Transverse colon (tissue), 4 donors: ENCODE measurements around the gene SH3PXD2B. TPM values are rescaled to one million over a fixed set of nuclear protein-coding genes. Genes with fewer than 3 reads are reported as not detected.

Experiments used
- DNase-seq: peaks from one replicate; pipeline ENCODE4 v3.0.0-alpha.2; 2019
- H3K27ac ChIP-seq, 4 donors: fragments of 200-600 bp; sonication (generic); 2 replicates each; pipeline ENCODE4 v1.5.1; 2016 to 2018; ENCODE audit warnings: inconsistent platforms in 4 of 4
- H3K27me3 ChIP-seq: fragments of 200-600 bp; sonication (generic); 2 replicates; pipeline ENCODE4 v1.5.1; 2017; ENCODE audit warnings: inconsistent platforms
- H3K36me3 ChIP-seq, 4 donors: fragments of 200-600 bp; sonication (generic); 2 replicates each; pipeline ENCODE4 v1.5.1; 2017 to 2019; ENCODE audit warnings: inconsistent platforms in 4 of 4
- H3K4me1 ChIP-seq, 4 donors: fragments of 200-600 bp; sonication (generic); 2 replicates each; pipeline ENCODE4 v1.5.1; 2017 to 2020; ENCODE audit warnings: inconsistent platforms in 4 of 4
- H3K4me3 ChIP-seq, 4 donors: fragments of 200-600 bp; sonication (generic); 1 replicate in 1 of 4; 2 replicates in 3 of 4; pipeline versions ENCODE4 v1.5.1 to v1.6.1; 2017 to 2019; ENCODE audit warnings: inconsistent platforms in 4 of 4
- H3K9me3 ChIP-seq, 2 donors: fragments of 200-600 bp; sonication (generic); 2 replicates each; pipeline ENCODE4 v1.5.1; 2017 to 2019; ENCODE audit warnings: inconsistent platforms in 2 of 2
- EP300 ChIP-seq: sonication (generic); formaldehyde crosslinking; IDR thresholded peaks from one replicate; pipeline ENCODE4 v1.6.1; 2017; ENCODE audit warnings: antibody characterized with exemption, low read depth
- POLR2A ChIP-seq: fragments of 450-650 bp; IDR thresholded peaks from one replicate; pipeline ENCODE4 v1.6.1; 2016; ENCODE audit warnings: antibody characterized with exemption, mild to moderate bottlenecking, moderate library complexity
- POLR2AphosphoS5 ChIP-seq, 3 donors: sonication (generic); formaldehyde crosslinking; IDR thresholded peaks; one replicate each; pipeline ENCODE4 v1.6.1; 2016; ENCODE audit warnings: antibody characterized with exemption in 3 of 3
- WGBS, 2 donors: methylation state at CpG; one replicate each; pipeline ENCODE4 v1.1.5; 2018; ENCODE audit warnings: low coverage in 1 of 2; 5-methylcytosine and 5-hydroxymethylcytosine counted together
- in situ Hi-C, 4 donors: fragments of 200-750 bp; cut with MboI; loops; one replicate each; pipeline versions ENCODE4 v1.15.0 to v1.15.1; 2017; ENCODE audit warnings: low sequenced_read_pairs in 3 of 4, low pct_ligation_motif_present in 1 of 4, low pct_unique_long_range_greater_than_20kb in 1 of 4
- intact Hi-C: fragments of 100-400 bp; cut with DNase I; formaldehyde crosslinking; loops from one replicate; pipeline ENCODE4 v1.15.1; 2023; ENCODE audit warnings: low total_unique reads
- total RNA-seq, 4 donors: library from RNA; depleted of rRNA; stranded (reverse); fragments of >200 nt; gene quantifications; one replicate each; pipeline ENCODE4 v1.1.0, GENCODE V29; 2016
- TF ChIP-seq, protein P1 (sequence below), 5 experiments: fragments of 200-600 bp in 3 of 5; fragments of 450-650 bp in 2 of 5; sonication (generic) in 3 of 5; IDR thresholded peaks; 1 replicate in 2 of 5; 2 replicates in 3 of 5; pipeline ENCODE4 v1.5.1; 2016 to 2017; ENCODE audit warnings: antibody characterized with exemption in 5 of 5, inconsistent platforms in 3 of 5, mild to moderate bottlenecking in 2 of 5, moderate library complexity in 1 of 5

SH3PXD2B gene
- total RNA-seq, 4 donors from 2014 or later = 10.2 to 26.6 (median 14.6) TPM

DNA sequence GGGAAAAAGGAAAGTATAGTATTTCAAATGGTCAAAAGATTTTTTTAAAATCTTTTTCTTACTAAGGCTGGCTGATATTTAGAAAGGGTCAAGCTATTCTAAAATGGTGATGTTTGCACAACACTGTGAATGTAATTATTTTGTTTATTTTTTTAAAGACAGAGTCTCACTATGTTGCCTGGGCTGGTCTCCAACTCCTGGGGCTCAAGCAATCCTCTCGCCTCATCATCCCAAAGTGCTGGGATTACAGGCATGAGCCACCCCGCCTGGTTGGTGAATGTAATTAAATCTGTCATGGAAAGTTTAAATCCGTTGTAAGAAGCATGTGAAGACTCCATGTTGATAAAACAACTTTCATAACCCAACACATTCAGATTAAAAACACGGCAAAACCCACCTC is 173.4 kb downstream of the SH3PXD2B start:
- Histone ChIP-seq H3K4me3 (no peak overlapping the region), H3K4me1 (peaks cover 0 to 35% (median 23%) of the 10 kb centered on the region in 4 donors), H3K27me3 (no peaks in the 10 kb centered on the region), H3K27ac (no peak overlapping the region), H3K9me3 (no peaks in the 10 kb centered on the region), H3K36me3 (no peaks in the 10 kb centered on the region)
- TF ChIP-seq POLR2AphosphoS5 (IDR thresholded peaks at IDR 0.05) = no peak
- TF ChIP-seq POLR2A = no peak
- TF ChIP-seq EP300 = no peak
- TF ChIP-seq, protein P1, sequence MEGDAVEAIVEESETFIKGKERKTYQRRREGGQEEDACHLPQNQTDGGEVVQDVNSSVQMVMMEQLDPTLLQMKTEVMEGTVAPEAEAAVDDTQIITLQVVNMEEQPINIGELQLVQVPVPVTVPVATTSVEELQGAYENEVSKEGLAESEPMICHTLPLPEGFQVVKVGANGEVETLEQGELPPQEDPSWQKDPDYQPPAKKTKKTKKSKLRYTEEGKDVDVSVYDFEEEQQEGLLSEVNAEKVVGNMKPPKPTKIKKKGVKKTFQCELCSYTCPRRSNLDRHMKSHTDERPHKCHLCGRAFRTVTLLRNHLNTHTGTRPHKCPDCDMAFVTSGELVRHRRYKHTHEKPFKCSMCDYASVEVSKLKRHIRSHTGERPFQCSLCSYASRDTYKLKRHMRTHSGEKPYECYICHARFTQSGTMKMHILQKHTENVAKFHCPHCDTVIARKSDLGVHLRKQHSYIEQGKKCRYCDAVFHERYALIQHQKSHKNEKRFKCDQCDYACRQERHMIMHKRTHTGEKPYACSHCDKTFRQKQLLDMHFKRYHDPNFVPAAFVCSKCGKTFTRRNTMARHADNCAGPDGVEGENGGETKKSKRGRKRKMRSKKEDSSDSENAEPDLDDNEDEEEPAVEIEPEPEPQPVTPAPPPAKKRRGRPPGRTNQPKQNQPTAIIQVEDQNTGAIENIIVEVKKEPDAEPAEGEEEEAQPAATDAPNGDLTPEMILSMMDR (IDR thresholded peaks at IDR 0.05) = no peak
- intact Hi-C loops = loop anchor here (1.0 kb wide), 1 partner anchor 175 kb away; no protein-coding TSS in a partner anchor
- in situ Hi-C loops = loop anchor here in 2 of 4 donors (10.0 to 25.0 kb wide), 3 partner anchors 86 to 176 kb away; partner anchors contain the start of gene EFCAB9 (in 1 of the 2)
- DNase-seq = no peak
- 71 to 80% methylated on average over 4 of the region's 4 CpGs for WGBS, 2 donors

- no peaks in the 10 kb centered on the region for H3K9me3 ChIP-seq
- intact Hi-C loops = no loop called here
- H3K4me3 ChIP-seq = no peak overlapping the region
- WGBS, 2 donors = 83 to 100% methylated on average over 1 to 5 of the region's 5 CpGs
- DNase-seq = no peak
- H3K36me3 ChIP-seq = no peaks in the 10 kb centered on the region
- H3K27me3 ChIP-seq = no peaks in the 10 kb centered on the region
- peaks cover 0 to 35% (median 23%) of the 10 kb centered on the region in 4 donors for H3K4me1 ChIP-seq
- H3K27ac ChIP-seq = no peak overlapping the region
- TF ChIP-seq POLR2AphosphoS5 (IDR thresholded peaks at IDR 0.05) (no peak), POLR2A (no peak), EP300 (no peak)
- TF ChIP-seq, protein P1 (IDR thresholded peaks at IDR 0.05) = no peak
- in situ Hi-C loops = loop anchor here in 2 of 4 donors (10.0 to 25.0 kb wide), 3 partner anchors 86 to 176 kb away; partner anchors contain the start of gene EFCAB9 (in 1 of the 2)
Observed at GRCh38 chr5:172280317-172280716, 174.0 kb downstream of the SH3PXD2B start.

DNA sequence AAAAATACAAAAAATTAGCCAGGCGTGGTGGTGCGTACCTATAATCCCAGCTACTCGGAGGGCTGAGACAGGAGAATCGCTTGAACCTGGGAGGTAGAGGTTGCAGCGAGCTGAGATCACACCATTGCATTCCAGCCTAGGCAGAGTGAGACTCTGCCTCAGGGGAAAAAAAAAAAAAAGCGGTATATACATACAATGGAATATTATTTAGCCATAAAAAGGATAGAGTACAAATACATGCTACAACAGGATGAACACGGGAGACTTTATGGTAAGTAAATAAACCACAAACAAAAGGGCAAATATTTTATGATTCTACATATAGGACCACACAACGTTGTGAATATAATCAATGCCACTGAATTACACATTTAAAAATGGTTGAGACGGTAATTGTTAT is 176.0 kb downstream of the SH3PXD2B start:
- H3K27me3 ChIP-seq = no peaks in the 10 kb centered on the region
- in situ Hi-C loops (loop anchor here in 1 of 4 donors (25.0 kb wide), 1 partner anchor 166 kb away; no protein-coding TSS in a partner anchor), intact Hi-C loops (no loop called here)
- H3K4me1 ChIP-seq = peaks cover 0 to 28% (median 20%) of the 10 kb centered on the region in 4 donors
- no peak for DNase-seq
- 91% methylated on average over 9 of the region's 9 CpGs for WGBS, 2 donors
- H3K9me3 ChIP-seq = no peaks in the 10 kb centered on the region
- no peak overlapping the region for H3K4me3 ChIP-seq
- no peak for TF ChIP-seq POLR2AphosphoS5 (IDR thresholded peaks at IDR 0.05)
- TF ChIP-seq POLR2A = no peak
- TF ChIP-seq, protein P1 (IDR thresholded peaks at IDR 0.05) = no peak
- no peak for TF ChIP-seq EP300
- no peak overlapping the region for H3K27ac ChIP-seq
- H3K36me3 ChIP-seq = no peaks in the 10 kb centered on the region

- no peaks in the 10 kb centered on the region for H3K9me3 ChIP-seq
- peaks cover 0 to 12% (median 6%) of the 10 kb centered on the region in 4 donors for H3K4me1 ChIP-seq
- no peaks in the 10 kb centered on the region for H3K36me3 ChIP-seq
- in situ Hi-C loops (loop anchor here in 1 of 4 donors (25.0 kb wide), 1 partner anchor 164 kb away; no protein-coding TSS in a partner anchor), intact Hi-C loops (no loop called here)
- WGBS, 2 donors = 72 to 79% methylated on average over 3 of the region's 3 CpGs
- no peaks in the 10 kb centered on the region for H3K27me3 ChIP-seq
- TF ChIP-seq EP300 = no peak
- TF ChIP-seq, protein P1 (IDR thresholded peaks at IDR 0.05) = no peak
- TF ChIP-seq POLR2AphosphoS5 (IDR thresholded peaks at IDR 0.05) = no peak
- no peak for TF ChIP-seq POLR2A
- DNase-seq = no peak
- no peak overlapping the region for H3K27ac ChIP-seq
- no peak overlapping the region for H3K4me3 ChIP-seq
Observed at GRCh38 chr5:172276214-172276613, 178.1 kb downstream of the SH3PXD2B start.

Other genes with a start within 250 kb of the SH3PXD2B start
- gene UBTD2, start 170.8 kb downstream of the SH3PXD2B start, total RNA-seq = 10 to 100 TPM in 3 of 4 donors, 1 to 10 TPM in 1; 6.0 to 35.4 (median 19.0) TPM
- gene NEURL1B, start 186.7 kb upstream of the SH3PXD2B start, total RNA-seq = 100 to 1,000 TPM in 2 of 4 donors, 10 to 100 TPM in 2; 74.6 to 168 (median 94.5) TPM